Vagina (tissue), 2 donors: Measurements from ENCODE around the gene GPR176. TPM values are rescaled to one million over a fixed set of nuclear protein-coding genes. Genes with fewer than 3 reads are reported as not detected.
A peak's percentile ranks its signal among the peaks of the same experiment; 100 is the strongest.

ENCODE experiments used
- DNase-seq, 2 donors: peaks; one replicate each; pipeline ENCODE4 v3.0.0-alpha.2; 2017; ENCODE audit errors: extremely low spot score in 2 of 2
- H3K27ac ChIP-seq: fragments of 200-600 bp; sonication (generic); one replicate; pipeline ENCODE4 v1.5.1; 2019
- H3K27me3 ChIP-seq: fragments of 200-600 bp; sonication (generic); one replicate; pipeline ENCODE4 v1.5.1; 2019
- H3K36me3 ChIP-seq, 2 donors: fragments of 200-600 bp; sonication (generic); one replicate each; pipeline ENCODE4 v1.5.1; 2017 to 2019
- H3K4me1 ChIP-seq: fragments of 200-600 bp; sonication (generic); one replicate; pipeline ENCODE4 v1.5.1; 2019
- H3K4me3 ChIP-seq, 2 donors: fragments of 200-600 bp; sonication (generic); 1 replicate in 1 of 2; 2 replicates in 1 of 2; pipeline ENCODE4 v1.5.1; 2016 to 2019
- H3K9me3 ChIP-seq: fragments of 200-600 bp; sonication (generic); one replicate; pipeline ENCODE4 v1.5.1; 2019
- CTCF ChIP-seq, 3 experiments: fragments of 450-650 bp in 2 of 3; fragments of 200-600 bp in 1 of 3; sonication (generic) in 1 of 3; IDR thresholded peaks; one replicate each; pipeline ENCODE4 v1.5.1; 2017 to 2019; ENCODE audit warnings: antibody characterized with exemption in 3 of 3, mild to moderate bottlenecking in 2 of 3, moderate library complexity in 2 of 3
- POLR2A ChIP-seq, 2 donors: fragments of 450-650 bp; IDR thresholded peaks; one replicate each; pipeline ENCODE4 v1.6.1; 2017; ENCODE audit warnings: antibody characterized with exemption in 2 of 2, mild to moderate bottlenecking in 2 of 2, moderate library complexity in 2 of 2
- POLR2AphosphoS5 ChIP-seq, 2 donors: sonication (generic); formaldehyde crosslinking; IDR thresholded peaks; one replicate each; pipeline ENCODE4 v1.9.0; 2017; ENCODE audit warnings: antibody characterized with exemption in 2 of 2, mild to moderate bottlenecking in 2 of 2, low read depth in 1 of 2; ENCODE audit not compliant: insufficient read depth in 1 of 2
- intact Hi-C: fragments of 100-400 bp; cut with DNase I; formaldehyde crosslinking; loops from one replicate; pipeline ENCODE4 v1.15.1; 2023
- total RNA-seq: library from RNA; depleted of rRNA; stranded (reverse); fragments of >200 nt; gene quantifications from one replicate; pipeline ENCODE4 v1.2.3, GENCODE V29; 2016

Gene GPR176
- total RNA-seq, 1 donor from 2014 or later: 5.4 TPM

- H3K36me3 ChIP-seq: no peaks in the 10 kb centered on the region
- TF ChIP-seq POLR2AphosphoS5 (IDR thresholded peaks at IDR 0.05; ENCODE audit: insufficient read depth in 1 of 2, low read depth in 1 of 2) (no peak), POLR2A (IDR thresholded peaks at IDR 0.05) (no peak), CTCF (IDR thresholded peaks at IDR 0.05) (no peak)
- intact Hi-C loops: no loop called here
- no peak overlapping the region for H3K4me3 ChIP-seq
- no peaks in the 10 kb centered on the region for H3K9me3 ChIP-seq
- peaks cover 26% of the 10 kb centered on the region for H3K4me1 ChIP-seq
- no peak for DNase-seq
- no peak overlapping the region for H3K27ac ChIP-seq
- no peaks in the 10 kb centered on the region for H3K27me3 ChIP-seq
These were observed 135.9 kb downstream of the GPR176 start for GRCh38 chr15:39784125-39784524.

- DNase-seq: no peak
- H3K4me1 ChIP-seq: peaks cover 26% of the 10 kb centered on the region
- H3K36me3 ChIP-seq: no peaks in the 10 kb centered on the region
- no peaks in the 10 kb centered on the region for H3K9me3 ChIP-seq
- intact Hi-C loops: no loop called here
- H3K27me3 ChIP-seq: no peaks in the 10 kb centered on the region
- no peak for TF ChIP-seq POLR2A (IDR thresholded peaks at IDR 0.05)
- peak overlapping the region; percentile 65 to 77 for H3K4me3 ChIP-seq
- peak overlapping the region; percentile 76 for H3K27ac ChIP-seq
These were observed 136.7 kb downstream of the GPR176 start for GRCh38 chr15:39783244-39783820.

- DNase-seq: peak in 1 of 2 donors; percentile 96
- intact Hi-C loops: no loop called here
- Histone ChIP-seq H3K4me1 (peaks cover 26% of the 10 kb centered on the region), H3K27me3 (no peaks in the 10 kb centered on the region), H3K9me3 (no peaks in the 10 kb centered on the region), H3K36me3 (no peaks in the 10 kb centered on the region), H3K27ac (peak within 1 kb of the TSS; percentile 76), H3K4me3 (peak within 1 kb of the TSS; percentile 65 to 77)
- TF ChIP-seq POLR2AphosphoS5 (IDR thresholded peaks at IDR 0.05; ENCODE audit: insufficient read depth in 1 of 2, low read depth in 1 of 2) (peak; percentile 67 to 90), CTCF (IDR thresholded peaks at IDR 0.05) (no peak), POLR2A (IDR thresholded peaks at IDR 0.05) (peak in 1 of 2 donors; percentile 35)
These were observed 137.5 kb downstream of the GPR176 start, which contains the start of gene FSIP1 for GRCh38 chr15:39782441-39783138. TSS of gene FSIP1 (minus strand) at chr15:39782841. CDS start at chr15:39776524, 6,317 bp downstream.

- intact Hi-C loops: no loop called here
- no peaks in the 10 kb centered on the region for H3K36me3 ChIP-seq
- no peak for DNase-seq
- H3K27ac ChIP-seq: peak overlapping the region; percentile 53
- no peaks in the 10 kb centered on the region for H3K27me3 ChIP-seq
- H3K4me1 ChIP-seq: peaks cover 26% of the 10 kb centered on the region
- no peaks in the 10 kb centered on the region for H3K9me3 ChIP-seq
- TF ChIP-seq POLR2AphosphoS5 (IDR thresholded peaks at IDR 0.05; ENCODE audit: insufficient read depth in 1 of 2, low read depth in 1 of 2) (no peak), CTCF (IDR thresholded peaks at IDR 0.05) (no peak)
- peak overlapping the region; percentile 65 to 77 for H3K4me3 ChIP-seq
These were observed 138.1 kb downstream of the GPR176 start for GRCh38 chr15:39781967-39782302.

- peaks cover 26% of the 10 kb centered on the region for H3K4me1 ChIP-seq
- intact Hi-C loops: no loop called here
These were observed 138.7 kb downstream of the GPR176 start for GRCh38 chr15:39781147-39781966.

More at GRCh38 chr15:39781147-39781966, 138.7 kb downstream of the GPR176 start:
- H3K27ac ChIP-seq: no peak overlapping the region
- no peaks in the 10 kb centered on the region for H3K9me3 ChIP-seq
- H3K36me3 ChIP-seq: no peaks in the 10 kb centered on the region
- H3K27me3 ChIP-seq: no peaks in the 10 kb centered on the region
- TF ChIP-seq POLR2A (IDR thresholded peaks at IDR 0.05): no peak
- no peak for TF ChIP-seq CTCF (IDR thresholded peaks at IDR 0.05)
- no peak for TF ChIP-seq POLR2AphosphoS5 (IDR thresholded peaks at IDR 0.05; ENCODE audit: insufficient read depth in 1 of 2, low read depth in 1 of 2)
- no peak overlapping the region for H3K4me3 ChIP-seq
- no peak for DNase-seq
